BLaER1 treated with 17β-estradiol and CSF1 and Interleukin-3, amounts not matched to agents 10 nM and 100 nM (cell line): ENCODE data around the gene FJX1.

Experiments used
- H3K27ac ChIP-seq, 11 experiments: shearing (Covaris generic); formaldehyde crosslinking; 2 replicates each; pipeline ENCODE4 v1.8.1; 2022
- H3K27me3 ChIP-seq, 11 experiments: shearing (Covaris generic); formaldehyde crosslinking; 2 replicates each; pipeline ENCODE4 v1.8.1; 2022
- H3K36me3 ChIP-seq, 11 experiments: shearing (Covaris generic); formaldehyde crosslinking; 2 replicates each; pipeline ENCODE4 v1.8.1; 2022
- H3K4me1 ChIP-seq, 10 experiments: shearing (Covaris generic); formaldehyde crosslinking; 2 replicates each; pipeline ENCODE4 v1.8.1; 2022
- H3K4me2 ChIP-seq, 11 experiments: shearing (Covaris generic); formaldehyde crosslinking; 2 replicates each; pipeline ENCODE4 v1.8.1; 2022
- H3K4me3 ChIP-seq, 10 experiments: shearing (Covaris generic); formaldehyde crosslinking; 2 replicates each; pipeline ENCODE4 v1.8.1; 2022
- H3K9ac ChIP-seq, 11 experiments: shearing (Covaris generic); formaldehyde crosslinking; 2 replicates each; pipeline ENCODE4 v1.8.1; 2022
- H3K9me3 ChIP-seq, 11 experiments: shearing (Covaris generic); formaldehyde crosslinking; replicated peaks in 1 of 11; 2 replicates each; pipeline ENCODE4 v1.8.1; 2022
- H4K20me1 ChIP-seq, 11 experiments: shearing (Covaris generic); formaldehyde crosslinking; 2 replicates each; pipeline ENCODE4 v1.8.1; 2022
- Cebpa-rat ChIP-seq, 11 experiments: shearing (Covaris generic); IDR thresholded peaks; 2 replicates each; pipeline ENCODE4 v1.8.1; 2022

Gene FJX1, protein sequence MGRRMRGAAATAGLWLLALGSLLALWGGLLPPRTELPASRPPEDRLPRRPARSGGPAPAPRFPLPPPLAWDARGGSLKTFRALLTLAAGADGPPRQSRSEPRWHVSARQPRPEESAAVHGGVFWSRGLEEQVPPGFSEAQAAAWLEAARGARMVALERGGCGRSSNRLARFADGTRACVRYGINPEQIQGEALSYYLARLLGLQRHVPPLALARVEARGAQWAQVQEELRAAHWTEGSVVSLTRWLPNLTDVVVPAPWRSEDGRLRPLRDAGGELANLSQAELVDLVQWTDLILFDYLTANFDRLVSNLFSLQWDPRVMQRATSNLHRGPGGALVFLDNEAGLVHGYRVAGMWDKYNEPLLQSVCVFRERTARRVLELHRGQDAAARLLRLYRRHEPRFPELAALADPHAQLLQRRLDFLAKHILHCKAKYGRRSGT

GRCh38 chr11:35617687-35618496, at the start of gene FJX1:
Gene FJX1 (plus strand): TSS chr11:35618460. CDS start chr11:35618637, 177 bp downstream.
- Histone ChIP-seq H3K4me3 (peak within 1 kb of the TSS; percentile 68 to 89 (median 82)), H3K4me2 (peak within 1 kb of the TSS; percentile 85 to 99 (median 97)), H3K27ac (peak within 1 kb of the TSS; percentile 76 to 97 (median 95))

GRCh38 chr11:35571696-35572095, 46.6 kb upstream of the FJX1 start:
- H3K4me3 ChIP-seq: no peak overlapping the region
- no peak for TF ChIP-seq Cebpa-rat (IDR thresholded peaks at IDR 0.05)

More at GRCh38 chr11:35617687-35618496, at the start of gene FJX1:
- peaks cover 0 to 42% (median 19%) of the 10 kb centered on the region in 11 experiments; a peak in 12 of 22 replicates for H4K20me1 ChIP-seq
- no peak for TF ChIP-seq Cebpa-rat (IDR thresholded peaks at IDR 0.05)
- H3K4me1 ChIP-seq: peaks cover 36 to 46% (median 38%) of the 10 kb centered on the region in 10 experiments
- no peaks in the 10 kb centered on the region for H3K9me3 ChIP-seq
- peaks cover 0 to 13% (median 0%) of the 10 kb centered on the region in 11 experiments; a peak in 4 of 22 replicates for H3K36me3 ChIP-seq
- peak within 1 kb of the TSS; percentile 90 to 99 (median 95) for H3K9ac ChIP-seq
- no peaks in the 10 kb centered on the region for H3K27me3 ChIP-seq

DNA sequence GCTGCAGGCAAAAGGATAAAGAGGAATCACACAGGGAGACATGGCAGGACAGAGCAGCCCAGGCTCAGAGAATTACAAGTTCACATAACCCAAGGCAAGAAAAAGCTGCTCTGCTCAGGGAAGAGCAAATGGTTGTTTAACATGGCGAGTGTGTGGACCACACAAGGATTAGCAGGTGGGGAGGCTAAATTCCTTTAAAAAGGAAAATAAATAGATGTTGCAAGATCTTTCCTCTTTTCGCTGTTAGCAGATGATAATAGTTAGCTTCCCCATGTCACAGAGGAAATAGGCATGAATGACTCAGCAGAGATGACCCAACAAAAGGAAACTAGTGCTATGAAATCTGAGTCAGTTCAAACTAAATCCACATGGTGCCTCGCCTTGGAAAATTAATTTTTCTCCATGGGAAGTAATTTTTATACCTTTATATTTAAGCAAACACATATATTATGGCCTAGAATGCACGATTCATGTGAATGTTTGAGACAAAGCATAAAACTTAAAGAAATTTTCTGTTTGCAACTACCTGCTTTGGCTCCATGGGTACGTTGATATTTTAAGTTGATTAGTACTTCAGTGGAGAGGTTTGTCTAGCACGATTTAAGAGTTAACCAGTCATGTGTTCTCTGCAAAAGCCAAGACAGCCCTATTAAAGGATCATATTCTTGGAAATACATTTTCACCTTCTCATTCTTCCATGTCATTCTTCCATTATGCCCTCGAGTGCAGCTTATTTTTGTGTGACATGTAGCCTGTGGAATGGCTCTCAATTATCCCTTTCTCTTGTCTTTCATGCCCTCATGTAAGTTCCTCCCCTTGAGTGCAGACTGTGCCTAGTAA, 38.5 kb upstream of the FJX1 start:
- Histone ChIP-seq H3K27ac (peak overlapping the region in 9 of 11 experiments; percentile 1 to 78 (median 60); a peak in 18 of 22 replicates), H3K4me1 (peaks cover 0 to 50% (median 19%) of the 10 kb centered on the region in 10 experiments; a peak in 16 of 20 replicates), H3K36me3 (no peaks in the 10 kb centered on the region), H3K4me3 (0 out of 20 replicates have a peak overlapping the region, but pooled peaks of 1 of the 10 experiments have one; percentile 30), H3K9me3 (peaks cover 0 to 14% (median 5%) of the 10 kb centered on the region in 11 experiments; a peak in 6 of 22 replicates), H3K4me2 (peak overlapping the region; percentile 2 to 88 (median 60); a peak in 19 of 22 replicates), H3K9ac (peak overlapping the region in 4 of 11 experiments; percentile 39 to 53 (median 48); a peak in 5 of 22 replicates), H4K20me1 (no peaks in the 10 kb centered on the region), H3K27me3 (no peaks in the 10 kb centered on the region)
- peak in 5 of 11 experiments; percentile 13 to 69 (median 44); a peak in 7 of 22 replicates for TF ChIP-seq Cebpa-rat (IDR thresholded peaks at IDR 0.05)

More at GRCh38 chr11:35571696-35572095, 46.6 kb upstream of the FJX1 start:
- H3K4me1 ChIP-seq: no peaks in the 10 kb centered on the region
- H3K27ac ChIP-seq: no peak overlapping the region
- no peaks in the 10 kb centered on the region for H3K27me3 ChIP-seq
- no peak overlapping the region for H3K9ac ChIP-seq
- no peak overlapping the region for H3K4me2 ChIP-seq
- no peaks in the 10 kb centered on the region for H3K36me3 ChIP-seq
- no peaks in the 10 kb centered on the region for H4K20me1 ChIP-seq
- peaks cover 10 to 28% (median 16%) of the 10 kb centered on the region in 11 experiments; a peak in 14 of 22 replicates for H3K9me3 ChIP-seq

DNA sequence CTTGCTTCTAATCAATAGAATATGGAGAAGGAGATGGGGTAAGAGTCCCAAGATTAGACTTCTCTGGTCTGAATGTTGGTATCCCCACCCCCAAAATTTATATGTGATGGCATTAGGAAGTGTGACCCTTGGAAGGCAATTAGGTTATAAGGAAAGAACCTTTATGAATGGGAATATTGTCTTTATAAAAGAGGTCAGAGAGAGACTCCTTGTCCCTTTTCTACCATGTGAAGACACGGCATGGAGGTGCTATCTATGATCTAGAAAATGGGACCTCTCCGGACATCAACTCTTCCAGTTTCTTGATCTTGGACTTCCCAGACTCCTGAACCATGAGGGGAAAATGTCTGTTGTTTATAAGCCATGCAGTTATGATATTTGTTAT, 37.9 kb upstream of the FJX1 start:
- H3K9ac ChIP-seq: no peak overlapping the region
- no peaks in the 10 kb centered on the region for H3K27me3 ChIP-seq
- peaks cover 0 to 53% (median 19%) of the 10 kb centered on the region in 10 experiments; a peak in 16 of 20 replicates for H3K4me1 ChIP-seq
- no peaks in the 10 kb centered on the region for H3K36me3 ChIP-seq
- H3K9me3 ChIP-seq: peaks cover 0 to 14% (median 5%) of the 10 kb centered on the region in 11 experiments; a peak in 6 of 22 replicates
- H3K4me3 ChIP-seq: no peak overlapping the region
- peak overlapping the region in 8 of 11 experiments; percentile 52 to 88 (median 75); a peak in 14 of 22 replicates for H3K4me2 ChIP-seq
- H3K27ac ChIP-seq: peak overlapping the region in 9 of 11 experiments; percentile 1 to 78 (median 60); a peak in 17 of 22 replicates
- no peak for TF ChIP-seq Cebpa-rat (IDR thresholded peaks at IDR 0.05)
- no peaks in the 10 kb centered on the region for H4K20me1 ChIP-seq

GRCh38 chr11:35582033-35582432, 36.2 kb upstream of the FJX1 start:
- peaks cover 0 to 53% (median 19%) of the 10 kb centered on the region in 10 experiments; a peak in 16 of 20 replicates for H3K4me1 ChIP-seq

GRCh38 chr11:35583126-35583525, 35.1 kb upstream of the FJX1 start:
- Histone ChIP-seq H3K4me1 (peaks cover 0 to 53% (median 19%) of the 10 kb centered on the region in 10 experiments; a peak in 16 of 20 replicates), H3K4me2 (peak overlapping the region in 1 of 11 experiments; percentile 61; a peak in 2 of 22 replicates), H3K27ac (no peak overlapping the region), H4K20me1 (no peaks in the 10 kb centered on the region), H3K36me3 (no peaks in the 10 kb centered on the region), H3K4me3 (no peak overlapping the region), H3K27me3 (no peaks in the 10 kb centered on the region), H3K9ac (no peak overlapping the region), H3K9me3 (peaks cover 0 to 10% (median 0%) of the 10 kb centered on the region in 11 experiments; a peak in 4 of 22 replicates)
- no peak for TF ChIP-seq Cebpa-rat (IDR thresholded peaks at IDR 0.05)

More at GRCh38 chr11:35582033-35582432, 36.2 kb upstream of the FJX1 start:
- Histone ChIP-seq H3K36me3 (no peaks in the 10 kb centered on the region), H3K9me3 (peaks cover 0 to 11% (median 0%) of the 10 kb centered on the region in 11 experiments; a peak in 6 of 22 replicates), H3K27ac (peak overlapping the region in 2 of 11 experiments; percentile 6 to 78; a peak in 1 of 22 replicates), H3K4me2 (peak overlapping the region in 5 of 11 experiments; percentile 15 to 33 (median 24); a peak in 7 of 22 replicates), H3K27me3 (no peaks in the 10 kb centered on the region), H3K4me3 (no peak overlapping the region), H3K9ac (no peak overlapping the region), H4K20me1 (no peaks in the 10 kb centered on the region)
- TF ChIP-seq Cebpa-rat (IDR thresholded peaks at IDR 0.05): no peak

DNA sequence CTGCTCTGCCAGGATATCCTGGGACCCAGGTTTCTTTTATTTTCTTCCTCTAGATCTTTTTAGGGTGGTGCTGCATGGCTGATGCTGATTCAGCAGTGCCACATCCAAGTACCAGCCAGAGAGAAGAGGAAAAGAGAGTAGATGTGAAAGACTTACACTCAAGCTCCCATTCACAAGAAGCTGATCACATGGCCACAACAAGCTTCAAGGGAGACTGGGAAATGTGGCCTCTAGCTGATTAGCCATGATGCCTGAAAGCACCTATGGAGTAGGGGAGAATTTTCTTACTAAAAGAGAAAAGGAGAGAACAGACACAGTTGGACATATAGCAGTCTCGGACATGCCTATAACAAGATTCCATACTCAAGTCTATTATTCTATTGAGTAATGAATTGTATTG, 34.4 kb upstream of the FJX1 start:
- no peaks in the 10 kb centered on the region for H4K20me1 ChIP-seq
- no peaks in the 10 kb centered on the region for H3K27me3 ChIP-seq
- peaks cover 0 to 10% (median 0%) of the 10 kb centered on the region in 11 experiments; a peak in 3 of 22 replicates for H3K9me3 ChIP-seq
- no peak overlapping the region for H3K4me3 ChIP-seq
- peaks cover 0 to 53% (median 19%) of the 10 kb centered on the region in 10 experiments; a peak in 16 of 20 replicates for H3K4me1 ChIP-seq
- H3K4me2 ChIP-seq: peak overlapping the region in 3 of 11 experiments; percentile 32 to 61 (median 52); a peak in 6 of 22 replicates
- no peak for TF ChIP-seq Cebpa-rat (IDR thresholded peaks at IDR 0.05)
- H3K27ac ChIP-seq: no peak overlapping the region
- no peak overlapping the region for H3K9ac ChIP-seq
- no peaks in the 10 kb centered on the region for H3K36me3 ChIP-seq
